ENCODE measurements around the gene XXYLT1. TPM values are rescaled to one million over a fixed set of nuclear protein-coding genes. Genes with fewer than 3 reads are reported as not detected.
A peak's percentile ranks its signal among the peaks of the same experiment; 100 is the strongest.
"Not testable (repeated sequence)": the region's sequence is repeated elsewhere in the genome, so short reads cannot be mapped to it uniquely, and the experiment has no call there.

The XXYLT1 gene
- total RNA-seq, 4 donors from 2014 or later: 14.1 to 23.7 (median 15.4) TPM

GRCh38 chr3:195093731-195094130 lies 177.2 kb downstream of the XXYLT1 start:
- intact Hi-C loops (cut with DNase I): no loop called here
- 79 to 90% methylated on average over 5 to 6 of the region's 9 CpGs for WGBS, 2 donors

GRCh38 chr3:195087840-195088601 lies 182.9 kb downstream of the XXYLT1 start:
- Histone ChIP-seq H3K27ac (peak overlapping the region; percentile 10 to 70 (median 68)), H3K4me3 (peak overlapping the region; percentile 19 to 50 (median 38))
- H3K36me3 ChIP-seq; DNase-seq; H3K27me3 ChIP-seq; intact Hi-C loops (cut with DNase I); H3K4me1 ChIP-seq; H3K9me3 ChIP-seq: not testable (repeated sequence)
- WGBS, 2 donors: 53% methylated on average over 6 of the region's 25 CpGs; no CpG with 5 or more reads in 1 of the 2 donors

More at GRCh38 chr3:195093731-195094130, 177.2 kb downstream of the XXYLT1 start:
- peaks cover 0 to 16% (median 0%) of the 10 kb centered on the region in 3 donors for H3K4me1 ChIP-seq
- TF ChIP-seq CTCF (IDR thresholded peaks at IDR 0.05) (no peak), POLR2A (IDR thresholded peaks at IDR 0.05) (no peak)
- no peak overlapping the region for H3K27ac ChIP-seq
- no peak for DNase-seq
- no peak overlapping the region for H3K4me3 ChIP-seq
- no peaks in the 10 kb centered on the region for H3K27me3 ChIP-seq
- H3K36me3 ChIP-seq: no peaks in the 10 kb centered on the region
- no peaks in the 10 kb centered on the region for H3K9me3 ChIP-seq

GRCh38 chr3:195087328-195087727 lies 183.6 kb downstream of the XXYLT1 start:
- H3K27me3 ChIP-seq: no peaks in the 10 kb centered on the region

GRCh38 chr3:195086885-195087284 lies 184.1 kb downstream of the XXYLT1 start:
- no peaks in the 10 kb centered on the region for H3K36me3 ChIP-seq
- peaks cover 6 to 14% (median 11%) of the 10 kb centered on the region in 3 donors for H3K4me1 ChIP-seq
- no peak for DNase-seq
- H3K27me3 ChIP-seq: no peaks in the 10 kb centered on the region
- peak overlapping the region in 3 of 4 donors; percentile 65 to 70 (median 70) for H3K27ac ChIP-seq
- H3K4me3 ChIP-seq: peak overlapping the region in 1 of 4 donors; percentile 50
- 81 to 85% methylated on average over 11 of the region's 13 CpGs for WGBS, 2 donors
- H3K9me3 ChIP-seq: no peaks in the 10 kb centered on the region
- intact Hi-C loops (cut with DNase I): no loop called here
- TF ChIP-seq POLR2A (IDR thresholded peaks at IDR 0.05) (no peak), CTCF (IDR thresholded peaks at IDR 0.05) (no peak)

More at GRCh38 chr3:195087328-195087727, 183.6 kb downstream of the XXYLT1 start:
- WGBS, 2 donors: 64 to 100% methylated on average over 2 to 7 of the region's 7 CpGs
- H3K9me3 ChIP-seq: no peaks in the 10 kb centered on the region
- peak overlapping the region; percentile 19 to 50 (median 38) for H3K4me3 ChIP-seq
- H3K27ac ChIP-seq: peak overlapping the region; percentile 10 to 70 (median 68)
- intact Hi-C loops (cut with DNase I): no loop called here
- H3K36me3 ChIP-seq: no peaks in the 10 kb centered on the region
- TF ChIP-seq POLR2A (IDR thresholded peaks at IDR 0.05): no peak
- no peak for TF ChIP-seq CTCF (IDR thresholded peaks at IDR 0.05)
- peaks cover 6 to 9% (median 9%) of the 10 kb centered on the region in 3 donors for H3K4me1 ChIP-seq
- no peak for DNase-seq

- intact Hi-C loops (cut with DNase I): no loop called here
- peaks cover 6 to 17% (median 16%) of the 10 kb centered on the region in 3 donors for H3K4me1 ChIP-seq
- H3K27ac ChIP-seq: no peak overlapping the region
- H3K9me3 ChIP-seq: no peaks in the 10 kb centered on the region
- no peak for DNase-seq
- H3K36me3 ChIP-seq: no peaks in the 10 kb centered on the region
- WGBS, 2 donors: 96% methylated on average over 4 of the region's 4 CpGs
- H3K27me3 ChIP-seq: no peaks in the 10 kb centered on the region
- TF ChIP-seq POLR2A (IDR thresholded peaks at IDR 0.05) (no peak), CTCF (IDR thresholded peaks at IDR 0.05) (no peak)
- no peak overlapping the region for H3K4me3 ChIP-seq
Measured at GRCh38 chr3:195086341-195086740, 184.6 kb downstream of the XXYLT1 start.
